ENCODE results near the gene APOA4. TPM values are rescaled to one million over a fixed set of nuclear protein-coding genes. Genes with fewer than 3 reads are reported as not detected.

The APOA4 gene
- total RNA-seq, 2 donors from 2014 or later: 0.35 to 0.38 TPM

GRCh38 chr11:116838321-116839084 lies 15.4 kb upstream of the APOA4 start:
- Mint-ChIP-seq H3K36me3 (ENCODE audit: low read depth) (peaks cover 9% of the 10 kb centered on the region), H3K27ac (peak overlapping the region; percentile 91), H3K4me3 (no peak overlapping the region), H3K9me3 (no peaks in the 10 kb centered on the region), H3K27me3 (ENCODE audit: insufficient read depth) (peaks cover 7% of the 10 kb centered on the region), H3K4me1 (peaks cover 53% of the 10 kb centered on the region)
- DNase-seq: no peak
- no peak overlapping the region for H3K27ac ChIP-seq (ENCODE audit: low read depth, low read length)
- H3K9me3 ChIP-seq (ENCODE audit: control insufficient read depth, low read length): no peaks in the 10 kb centered on the region
- WGBS, 2 experiments (ENCODE audit: insufficient coverage in 1 of 2, insufficient read length in 1 of 2): 89 to 100% methylated on average over 3 to 6 of the region's 6 CpGs
- no peaks in the 10 kb centered on the region for H3K27me3 ChIP-seq (ENCODE audit: control insufficient read depth, insufficient read depth, low read length, poor library complexity, severe bottlenecking)
- H3K4me3 ChIP-seq (ENCODE audit: low read length): no peak overlapping the region
- peaks cover 33% of the 10 kb centered on the region for H3K4me1 ChIP-seq (ENCODE audit: control insufficient read depth, insufficient read depth, low read length)
- H3K9ac ChIP-seq (ENCODE audit: extremely low read depth, low read length, poor library complexity, severe bottlenecking): no peak overlapping the region
- no peak for TF ChIP-seq CTCF (conservative IDR thresholded peaks at IDR 0.05)
- no peaks in the 10 kb centered on the region for H3K36me3 ChIP-seq (ENCODE audit: control insufficient read depth, insufficient read depth, low read length)

- Mint-ChIP-seq H3K4me3 (peak within 1 kb of the TSS; percentile 31), H3K27me3 (ENCODE audit: insufficient read depth) (peaks cover 7% of the 10 kb centered on the region), H3K4me1 (peaks cover 45% of the 10 kb centered on the region), H3K36me3 (ENCODE audit: low read depth) (peaks cover 2% of the 10 kb centered on the region), H3K27ac (peak within 1 kb of the TSS; percentile 91), H3K9me3 (no peaks in the 10 kb centered on the region)
- H3K36me3 ChIP-seq (ENCODE audit: control insufficient read depth, insufficient read depth, low read length): no peaks in the 10 kb centered on the region
- peak within 1 kb of the TSS; percentile 56 for H3K4me3 ChIP-seq (ENCODE audit: low read length)
- H3K4me1 ChIP-seq (ENCODE audit: control insufficient read depth, insufficient read depth, low read length): peaks cover 24% of the 10 kb centered on the region
- TF ChIP-seq CTCF (conservative IDR thresholded peaks at IDR 0.05): no peak
- H3K27ac ChIP-seq (ENCODE audit: low read depth, low read length): peak within 1 kb of the TSS; percentile 55
- H3K9me3 ChIP-seq (ENCODE audit: control insufficient read depth, low read length): no peaks in the 10 kb centered on the region
- DNase-seq: peak; percentile 77
- H3K9ac ChIP-seq (ENCODE audit: extremely low read depth, low read length, poor library complexity, severe bottlenecking): no peak within 1 kb of the TSS
- H3K27me3 ChIP-seq (ENCODE audit: control insufficient read depth, insufficient read depth, low read length, poor library complexity, severe bottlenecking): no peaks in the 10 kb centered on the region
- 60 to 70% methylated on average over 4 to 17 of the region's 19 CpGs for WGBS, 2 experiments (ENCODE audit: insufficient coverage in 1 of 2, insufficient read length in 1 of 2)
These were observed 14.4 kb upstream of the APOA4 start, which contains the start of gene APOA1 for GRCh38 chr11:116837231-116838091. TSS of gene APOA1 (minus strand) at chr11:116837622. CDS start at chr11:116837387, 235 bp downstream.

DNA sequence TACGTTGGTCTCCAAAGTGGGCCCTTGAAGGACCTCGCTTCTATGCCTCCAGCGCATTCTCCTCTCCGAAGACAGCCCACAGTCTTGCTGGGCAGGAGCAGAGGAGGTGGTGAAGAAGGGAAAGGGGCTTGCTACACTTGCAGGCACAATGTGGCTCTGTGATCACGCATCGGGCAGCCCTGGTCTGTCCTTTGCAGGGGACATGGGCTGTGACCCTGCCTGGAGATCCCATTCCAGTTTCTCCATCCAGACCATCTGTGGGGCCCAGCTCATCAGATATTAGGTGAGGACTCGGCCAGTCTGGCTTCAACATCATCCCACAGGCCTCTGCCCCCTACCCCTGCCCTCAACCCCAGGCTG lies 13.5 kb upstream of the APOA4 start:
- no peaks in the 10 kb centered on the region for H3K36me3 ChIP-seq (ENCODE audit: control insufficient read depth, insufficient read depth, low read length)
- no peaks in the 10 kb centered on the region for H3K9me3 ChIP-seq (ENCODE audit: control insufficient read depth, low read length)
- H3K4me3 ChIP-seq (ENCODE audit: low read length): peak overlapping the region; percentile 56
- Mint-ChIP-seq H3K27me3 (ENCODE audit: insufficient read depth) (peaks cover 12% of the 10 kb centered on the region), H3K36me3 (ENCODE audit: low read depth) (peaks cover 2% of the 10 kb centered on the region), H3K9me3 (peaks cover 6% of the 10 kb centered on the region), H3K4me1 (peaks cover 45% of the 10 kb centered on the region), H3K27ac (peak overlapping the region; percentile 77), H3K4me3 (peak overlapping the region; percentile 31)
- H3K9ac ChIP-seq (ENCODE audit: extremely low read depth, low read length, poor library complexity, severe bottlenecking): no peak overlapping the region
- no peaks in the 10 kb centered on the region for H3K27me3 ChIP-seq (ENCODE audit: control insufficient read depth, insufficient read depth, low read length, poor library complexity, severe bottlenecking)
- TF ChIP-seq CTCF (conservative IDR thresholded peaks at IDR 0.05): no peak
- no peak for DNase-seq
- H3K27ac ChIP-seq (ENCODE audit: low read depth, low read length): no peak overlapping the region
- H3K4me1 ChIP-seq (ENCODE audit: control insufficient read depth, insufficient read depth, low read length): peaks cover 24% of the 10 kb centered on the region
- 93 to 95% methylated on average over 4 to 7 of the region's 7 CpGs for WGBS, 2 experiments (ENCODE audit: insufficient coverage in 1 of 2, insufficient read length in 1 of 2)
